ENCODE results near the gene COL17A1.

Gene COL17A1

DNA sequence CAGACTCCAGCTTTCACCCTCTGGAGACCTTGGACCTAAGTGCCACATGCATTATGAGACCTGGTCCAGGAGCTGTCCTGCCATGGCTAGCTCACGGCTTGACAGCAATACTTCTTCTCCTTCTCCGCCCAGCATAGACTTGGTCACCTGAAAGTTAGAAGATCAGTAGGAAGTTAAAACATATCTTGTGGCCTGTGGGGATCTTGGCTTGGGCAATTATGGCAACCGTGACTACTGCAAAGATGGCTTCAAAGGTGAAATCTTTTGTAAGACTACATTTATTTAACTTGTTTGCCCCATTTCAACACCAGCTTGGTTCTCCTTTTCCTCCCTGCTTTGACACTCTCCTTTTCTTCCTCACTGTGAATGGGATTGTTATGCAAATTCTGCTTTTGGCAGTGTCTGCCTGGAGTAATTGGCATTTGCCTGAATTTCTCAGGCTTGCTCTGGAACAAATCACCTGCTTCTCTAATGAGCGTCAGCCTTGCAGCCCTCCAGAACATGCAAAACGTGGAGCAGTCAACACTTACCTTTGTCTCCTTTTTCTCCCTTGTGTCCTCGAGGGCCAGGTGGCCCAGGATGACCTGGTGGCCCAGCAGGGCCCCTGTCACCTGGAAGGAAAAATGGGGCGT is 53.4 kb downstream of the COL17A1 start:
- no peak for DNase-seq (ENCODE audit: low read depth)

DNA sequence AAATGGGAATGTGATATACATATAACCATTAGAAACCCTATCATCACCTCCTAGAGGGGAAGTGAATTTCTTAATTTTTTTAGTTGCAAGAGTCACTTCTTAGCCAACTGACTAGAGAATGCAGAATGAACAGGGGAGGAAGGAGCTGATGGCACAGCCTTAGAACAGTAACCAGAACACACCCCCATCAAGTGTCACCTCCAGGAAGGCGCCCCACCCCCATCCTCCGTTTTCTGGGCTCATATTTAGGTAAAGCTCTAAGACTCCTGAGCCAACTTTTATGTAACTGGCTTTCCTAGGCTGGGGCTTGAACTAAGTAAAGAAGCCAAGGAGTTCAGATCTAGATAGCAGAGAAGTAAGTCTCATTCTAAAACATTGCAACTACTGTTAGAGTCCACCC is 54.0 kb downstream of the COL17A1 start:
- no peak for DNase-seq (ENCODE audit: low read depth)

- DNase-seq (ENCODE audit: low read depth) = no peak
Observed at GRCh38 chr10:104029521-104029860, 56.2 kb downstream of the COL17A1 start.

GRCh38 chr10:104028823-104029520 is 56.7 kb downstream of the COL17A1 start:
- DNase-seq (ENCODE audit: low read depth) = no peak

- DNase-seq (ENCODE audit: low read depth) = no peak
Observed at GRCh38 chr10:104028146-104028545, 57.5 kb downstream of the COL17A1 start.

DNA sequence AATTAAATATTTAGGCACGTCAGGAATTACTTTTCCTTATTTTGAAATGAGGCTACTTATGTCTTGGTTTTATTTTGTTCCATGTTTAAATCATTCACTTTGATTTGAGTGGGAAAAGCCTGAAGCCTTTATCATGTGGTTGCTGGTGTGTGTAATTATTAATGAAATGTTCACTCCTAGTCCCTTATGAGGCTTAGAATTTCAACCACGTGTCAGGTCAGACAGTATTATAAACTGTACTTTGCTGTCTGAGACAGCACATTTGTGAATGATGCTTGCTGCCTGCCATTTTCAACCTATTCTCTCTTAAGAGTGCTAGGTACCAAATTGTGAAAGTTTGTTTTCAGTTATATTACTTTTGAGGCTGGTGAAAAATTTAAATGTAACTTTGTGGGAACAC is 58.9 kb downstream of the COL17A1 start:
- DNase-seq (ENCODE audit: low read depth) = no peak

- DNase-seq (ENCODE audit: low read depth) = no peak
Observed at GRCh38 chr10:104025524-104025923, 60.2 kb downstream of the COL17A1 start.

- DNase-seq (ENCODE audit: low read depth) = no peak
Observed at GRCh38 chr10:104022026-104022425, 63.7 kb downstream of the COL17A1 start.

DNA sequence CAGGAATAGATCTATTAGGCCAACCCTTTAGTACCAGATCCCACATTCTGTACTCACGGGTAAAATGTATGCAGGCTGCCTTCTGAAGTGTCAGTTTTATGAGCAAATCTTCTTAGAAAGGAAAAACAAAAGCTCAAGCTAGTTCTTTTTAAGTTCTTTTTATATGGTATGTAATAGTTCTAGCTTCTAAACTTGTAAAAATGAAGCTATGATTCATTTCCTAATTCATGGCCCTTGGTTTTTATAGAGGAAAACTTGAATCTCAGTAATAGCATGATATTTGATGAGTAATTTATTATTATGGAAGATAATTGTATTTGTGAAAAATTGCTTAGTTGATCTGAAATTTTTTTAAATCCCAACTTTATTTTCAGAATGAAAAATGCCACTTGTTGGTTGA is 64.4 kb downstream of the COL17A1 start:
- DNase-seq (ENCODE audit: low read depth) = no peak

DNA sequence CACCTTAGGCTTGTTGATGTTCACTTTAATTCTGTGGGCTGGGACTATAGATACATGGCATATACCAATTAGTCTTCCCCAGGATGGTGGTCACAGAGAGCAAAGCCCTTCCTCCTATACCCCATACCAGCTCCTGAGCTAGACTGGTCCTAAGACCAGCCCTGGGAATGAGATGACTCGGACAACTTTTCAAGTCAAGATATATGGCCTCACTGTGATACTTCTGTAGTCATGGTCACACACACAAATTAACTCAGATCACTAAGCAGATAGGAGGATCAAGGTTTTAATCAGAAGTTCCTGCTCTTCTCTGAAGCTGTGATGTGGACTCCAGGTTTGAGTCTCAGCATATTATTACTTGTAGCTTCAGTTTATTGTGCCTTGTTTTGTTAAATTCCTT is 65.7 kb downstream of the COL17A1 start:
- DNase-seq (ENCODE audit: low read depth) = no peak

- DNase-seq (ENCODE audit: low read depth) = no peak
Observed at GRCh38 chr10:104018471-104018870, 67.2 kb downstream of the COL17A1 start.

DNA sequence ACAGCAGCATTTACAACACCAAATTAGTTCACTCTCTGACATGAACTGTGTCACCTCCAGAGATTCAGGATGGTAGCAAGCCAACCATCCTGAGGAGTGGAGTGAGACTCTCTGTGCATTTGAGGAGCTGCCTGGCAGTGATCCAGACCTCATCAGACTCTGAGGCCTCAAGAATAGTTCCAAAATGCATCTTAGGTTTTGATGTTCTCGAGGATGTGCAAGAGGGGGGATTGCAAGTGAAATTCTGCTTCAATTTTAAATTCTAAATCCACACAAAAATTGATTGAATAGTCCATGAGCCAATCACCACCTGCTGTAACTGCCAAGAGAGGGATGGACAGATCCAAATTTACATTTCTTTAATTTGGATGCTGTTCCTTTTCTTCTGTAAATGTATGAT is 69.0 kb downstream of the COL17A1 start:
- no peak for DNase-seq (ENCODE audit: low read depth)

GRCh38 chr10:104014176-104014575 is 71.5 kb downstream of the COL17A1 start:
- no peak for DNase-seq (ENCODE audit: low read depth)

DNA sequence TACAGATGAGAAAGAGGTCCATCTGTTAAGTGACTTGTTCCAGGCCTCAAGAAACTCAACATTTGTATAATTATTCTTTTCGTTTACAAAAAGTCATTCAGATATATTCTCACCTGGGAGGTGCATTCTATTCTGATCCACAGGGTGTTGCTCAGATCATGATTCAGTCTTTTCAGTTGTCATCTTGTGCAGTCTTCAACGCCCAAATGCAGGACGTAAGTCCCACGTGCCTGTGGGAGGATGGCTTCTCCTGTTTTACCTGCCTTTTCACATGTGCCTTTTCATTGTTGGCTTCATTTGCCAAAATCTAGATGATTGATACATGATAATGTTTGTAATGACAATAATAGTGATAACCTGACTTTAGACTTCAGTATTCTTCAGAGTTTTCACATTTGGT is 72.2 kb downstream of the COL17A1 start:
- DNase-seq (ENCODE audit: low read depth) = no peak

GRCh38 chr10:104011904-104012303 is 73.8 kb downstream of the COL17A1 start:
- no peak for DNase-seq (ENCODE audit: low read depth)

GRCh38 chr10:104005172-104005863 is 80.4 kb downstream of the COL17A1 start:
- no peak for DNase-seq (ENCODE audit: low read depth)

DNA sequence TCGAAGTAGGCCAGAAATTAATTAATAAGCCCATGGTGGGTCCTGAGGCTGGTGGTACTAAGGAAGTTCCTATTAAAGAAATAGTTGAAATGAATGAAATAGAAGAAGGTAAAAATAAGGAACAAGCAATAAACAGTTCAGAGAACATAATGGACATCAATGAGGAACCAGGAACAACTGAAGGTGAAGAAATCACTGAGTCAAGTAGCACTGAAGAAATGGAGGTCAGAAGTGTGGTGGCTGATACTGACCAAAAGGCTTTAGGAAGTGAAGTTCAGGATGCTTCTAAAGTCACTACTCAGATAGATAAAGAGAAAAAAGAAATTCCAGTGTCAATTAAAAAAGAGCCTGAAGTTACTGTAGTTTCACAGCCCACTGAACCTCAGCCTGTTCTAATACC is 82.8 kb downstream of the COL17A1 start:
- no peak for DNase-seq (ENCODE audit: low read depth)

GRCh38 chr10:103998805-103999204 is 86.9 kb downstream of the COL17A1 start:
- no peak for DNase-seq (ENCODE audit: low read depth)

GRCh38 chr10:103995134-103995533 is 90.5 kb downstream of the COL17A1 start:
- no peak for DNase-seq (ENCODE audit: low read depth)

GRCh38 chr10:103991393-103992128 is 94.1 kb downstream of the COL17A1 start:
- no peak for DNase-seq (ENCODE audit: low read depth)

- DNase-seq (ENCODE audit: low read depth) = no peak
Observed at GRCh38 chr10:103990531-103990930, 95.1 kb downstream of the COL17A1 start.

DNA sequence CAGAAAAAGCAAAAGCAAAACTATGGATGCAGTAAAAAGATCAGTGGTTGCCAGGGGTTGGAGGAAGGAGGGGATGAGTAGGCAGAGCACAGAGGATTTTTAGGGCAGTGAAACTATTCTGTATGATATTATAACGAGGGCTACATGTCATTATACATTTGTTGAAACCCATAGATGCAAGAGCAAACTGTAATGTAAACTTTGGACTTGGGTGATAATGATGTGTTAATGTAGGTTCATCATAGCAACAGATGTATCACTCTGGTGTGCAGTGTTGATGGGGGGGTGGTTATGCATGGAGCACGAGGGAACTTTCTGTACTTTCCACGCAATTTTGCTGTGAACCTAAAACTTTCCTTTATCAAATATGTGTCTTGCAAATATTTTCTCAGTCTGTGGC is 95.6 kb downstream of the COL17A1 start:
- DNase-seq (ENCODE audit: low read depth) = no peak

- DNase-seq (ENCODE audit: low read depth) = no peak
Observed at GRCh38 chr10:103986360-103986759, 99.3 kb downstream of the COL17A1 start.
